Caco-2 (cell line): ENCODE data around the gene PSME4. TPM values are rescaled to one million over a fixed set of nuclear protein-coding genes. Genes with fewer than 3 reads are reported as not detected.
A peak's percentile ranks its signal among the peaks of the same experiment; 100 is the strongest.
"Not testable (repeated sequence)": the region's sequence is repeated elsewhere in the genome, so short reads cannot be mapped to it uniquely, and the experiment has no call there.

ENCODE experiments used
- BruUV-seq: library from RNA; stranded (reverse); fragments of 400-500 nt; replicated peaks from 2 replicates; lab custom pipeline; 2021; lab: Mats Ljungman, UMichigan
- CTCF ChIA-PET: fragments of 300-600 bp; sonication (Branson Sonifier 250); formaldehyde crosslinking; loops from one replicate; lab custom pipeline; 2022; ENCODE audit warnings: antibody characterized with exemption; lab: Charles Lee
- POLR2A ChIA-PET: fragments of 300-600 bp; sonication (Branson Sonifier 250); formaldehyde crosslinking; loops from one replicate; lab custom pipeline; 2022; ENCODE audit warnings: antibody characterized with exemption; lab: Charles Lee
- DNase-seq, 2 experiments: peaks; one replicate each; pipeline versions ENCODE4 v3.0.0 to v3.0.0-alpha.2; 2020 to 2022
- H3K27me3 ChIP-seq: replicated peaks from 2 replicates; pipeline ENCODE4 v1.6.0; 2011; ENCODE audit warnings: low read length; ENCODE audit not compliant: control insufficient read depth, insufficient read depth
- H3K36me3 ChIP-seq: 2 replicates; pipeline ENCODE4 v1.5.1; 2011; ENCODE audit warnings: low read length; ENCODE audit not compliant: control insufficient read depth, insufficient read depth
- H3K4me1 ChIP-seq: fragments of 250-450 bp; sonication (Bioruptor Pico); 2 replicates; pipeline ENCODE4 v1.5.1; 2020; ENCODE audit warnings: mild to moderate bottlenecking
- H3K4me3 ChIP-seq: 2 replicates; pipeline ENCODE4 v1.5.1; 2011; ENCODE audit warnings: low read depth, mild to moderate bottlenecking, control low read depth, low read length
- H3K9me3 ChIP-seq: fragments of 250-450 bp; sonication (Bioruptor Pico); 2 replicates; pipeline ENCODE4 v1.5.1; 2020; ENCODE audit warnings: mild to moderate bottlenecking, moderate library complexity
- H3K27ac Mint-ChIP-seq: one replicate; pipeline ENCODE4 v1.8.0; 2022; ENCODE audit warnings: mixed read lengths; ENCODE audit not compliant: unreplicated experiment
- H3K27me3 Mint-ChIP-seq: one replicate; pipeline ENCODE4 v1.8.0; 2022; ENCODE audit warnings: mixed read lengths; ENCODE audit not compliant: insufficient read depth, unreplicated experiment
- H3K36me3 Mint-ChIP-seq: one replicate; pipeline ENCODE4 v1.8.0; 2022; ENCODE audit warnings: mild to moderate bottlenecking, mixed read lengths; ENCODE audit not compliant: insufficient read depth, unreplicated experiment
- H3K4me1 Mint-ChIP-seq: one replicate; pipeline ENCODE4 v1.8.0; 2022; ENCODE audit warnings: low read depth, mixed read lengths; ENCODE audit not compliant: unreplicated experiment
- H3K4me3 Mint-ChIP-seq: one replicate; pipeline ENCODE4 v1.8.0; 2022; ENCODE audit warnings: mild to moderate bottlenecking, moderate library complexity, mixed read lengths; ENCODE audit not compliant: unreplicated experiment
- H3K9me3 Mint-ChIP-seq: one replicate; pipeline ENCODE4 v1.8.0; 2022; ENCODE audit warnings: mixed read lengths; ENCODE audit not compliant: unreplicated experiment
- CTCF ChIP-seq, 2 experiments: fragments of 200-600 bp in 1 of 2; IDR thresholded peaks; 1 replicate in 1 of 2; 2 replicates in 1 of 2; pipeline versions ENCODE4 v1.5.1 to v1.8.0; 2011 to 2022; ENCODE audit warnings: antibody characterized with exemption in 1 of 2, control low read depth in 1 of 2, inconsistent platforms in 1 of 2, low read depth in 1 of 2, low read length in 1 of 2, mild to moderate bottlenecking in 1 of 2, moderate library complexity in 1 of 2; ENCODE audit not compliant: insufficient read depth in 1 of 2, severe bottlenecking in 1 of 2, unreplicated experiment in 1 of 2
- intact Hi-C: fragments of 100-400 bp; cut with micrococcal nuclease; formaldehyde crosslinking; loops from one replicate; pipeline ENCODE4 v1.10.0; 2022; ENCODE audit not compliant: unreplicated experiment
- total RNA-seq: library from RNA; stranded (reverse); gene quantifications from 2 replicates; pipeline ENCODE4 v1.2.3, GENCODE V29; 2022

The PSME4 gene
- total RNA-seq, 1 experiment from 2014 or later: 79.0 TPM

GRCh38 chr2:53964257-53964952 lies 6.4 kb downstream of the PSME4 start:
- DNase-seq: no peak
- Mint-ChIP-seq H3K27me3 (no peaks in the 10 kb centered on the region), H3K36me3 (peaks cover 19% of the 10 kb centered on the region), H3K27ac (no peak overlapping the region), H3K4me3 (no peak overlapping the region), H3K4me1 (peaks cover 23% of the 10 kb centered on the region), H3K9me3 (no peaks in the 10 kb centered on the region)
- TF ChIP-seq CTCF (IDR thresholded peaks at IDR 0.05; ENCODE audit: insufficient read depth in 1 of 2, low read depth in 1 of 2, low read length in 1 of 2, severe bottlenecking in 1 of 2, unreplicated experiment in 1 of 2): no peak
- Histone ChIP-seq H3K9me3 (no peaks in the 10 kb centered on the region), H3K36me3 (no peaks in the 10 kb centered on the region), H3K27me3 (no peaks in the 10 kb centered on the region), H3K4me1 (peaks cover 17% of the 10 kb centered on the region), H3K4me3 (no peak overlapping the region)
- CTCF ChIA-PET: no interaction called here
- BruUV-seq: no TSS peak
- POLR2A ChIA-PET: interaction anchor here (0.6 kb wide), 1 partner anchor 850 kb away, joined by 3 read pairs; no protein-coding TSS in a partner anchor
- intact Hi-C loops: no loop called here

GRCh38 chr2:53961478-53962216 lies 9.1 kb downstream of the PSME4 start:
- H3K27ac Mint-ChIP-seq: peak overlapping the region; percentile 1
- H3K27me3 ChIP-seq, H3K9me3 Mint-ChIP-seq, H3K9me3 ChIP-seq, intact Hi-C loops, BruUV-seq, CTCF ChIA-PET, DNase-seq, POLR2A ChIA-PET, H3K36me3 ChIP-seq, H3K27me3 Mint-ChIP-seq, H3K4me3 Mint-ChIP-seq, H3K4me1 ChIP-seq, H3K4me3 ChIP-seq: not testable (repeated sequence)
- H3K36me3 Mint-ChIP-seq: peaks cover 12% of the 10 kb centered on the region
- H3K4me1 Mint-ChIP-seq: peaks cover 19% of the 10 kb centered on the region

DNA sequence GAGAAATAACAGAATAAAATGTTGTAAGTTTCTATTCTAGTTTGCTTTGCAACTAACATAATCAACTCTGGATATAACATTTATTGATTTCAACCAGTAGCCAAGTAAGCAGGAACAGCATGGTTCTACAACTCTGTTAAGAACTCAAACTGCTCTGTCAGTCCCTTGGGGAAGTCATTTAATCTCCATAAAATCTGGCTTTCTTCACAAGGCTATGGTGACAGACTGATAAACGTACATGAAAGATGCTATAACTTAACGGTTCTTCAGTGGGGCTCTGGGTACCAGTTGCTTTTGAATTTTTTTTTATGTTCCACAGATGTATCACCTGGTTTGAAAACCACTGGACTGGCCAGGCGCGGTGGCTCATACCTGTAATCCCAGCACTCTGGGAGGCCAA lies 10.3 kb downstream of the PSME4 start:
- intact Hi-C loops: no loop called here
- Histone ChIP-seq H3K36me3 (no peaks in the 10 kb centered on the region), H3K4me1 (peaks cover 8% of the 10 kb centered on the region; the same call in 1 of the 2 replicates), H3K4me3 (no peak overlapping the region), H3K9me3 (no peaks in the 10 kb centered on the region), H3K27me3 (no peaks in the 10 kb centered on the region)
- Mint-ChIP-seq H3K9me3 (no peaks in the 10 kb centered on the region), H3K4me1 (peaks cover 19% of the 10 kb centered on the region), H3K4me3 (no peak overlapping the region), H3K27me3 (no peaks in the 10 kb centered on the region), H3K36me3 (peaks cover 12% of the 10 kb centered on the region), H3K27ac (no peak overlapping the region)
- no peak for DNase-seq
- no TSS peak for BruUV-seq
- ChIA-PET POLR2A (no interaction called here), CTCF (no interaction called here)
- no peak for TF ChIP-seq CTCF (IDR thresholded peaks at IDR 0.05; ENCODE audit: insufficient read depth in 1 of 2, low read depth in 1 of 2, low read length in 1 of 2, severe bottlenecking in 1 of 2, unreplicated experiment in 1 of 2)
